ENCODE results near the gene SATB2.

DNA sequence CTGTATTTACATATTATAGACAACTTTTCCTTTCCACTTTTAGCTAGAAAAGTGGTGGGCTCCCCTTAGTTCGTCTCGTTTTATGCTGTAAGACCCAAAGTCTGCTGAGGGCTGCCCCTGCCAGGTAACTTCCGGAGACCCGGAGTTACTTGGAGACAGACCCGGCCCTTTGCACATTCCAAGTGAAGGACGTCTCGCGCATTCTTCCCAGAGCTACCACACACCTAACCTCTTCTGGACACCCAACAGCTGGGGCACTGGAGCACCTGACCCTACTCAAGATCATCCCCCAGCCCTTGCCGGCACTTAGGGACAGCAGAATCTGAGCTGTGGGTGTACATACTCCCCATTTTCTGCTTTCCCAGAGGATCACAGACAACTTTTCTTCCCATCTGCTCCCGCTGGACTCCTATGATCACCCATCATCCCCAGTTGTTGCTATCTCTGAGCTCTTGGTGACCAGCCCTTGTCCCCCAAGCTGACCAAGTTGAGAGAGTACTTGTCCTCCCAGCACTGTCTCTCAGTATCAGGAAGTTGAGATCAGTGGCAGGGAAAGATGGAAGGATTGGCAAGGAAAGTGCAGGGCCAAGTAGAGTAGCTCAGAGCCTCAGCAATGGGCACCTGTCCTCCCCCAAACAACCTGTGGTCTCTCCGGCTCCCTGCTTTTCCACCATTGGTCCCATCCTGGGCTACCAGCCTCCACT is 8.4 kb upstream of the SATB2 start:
- TF ChIP-seq, protein P1, sequence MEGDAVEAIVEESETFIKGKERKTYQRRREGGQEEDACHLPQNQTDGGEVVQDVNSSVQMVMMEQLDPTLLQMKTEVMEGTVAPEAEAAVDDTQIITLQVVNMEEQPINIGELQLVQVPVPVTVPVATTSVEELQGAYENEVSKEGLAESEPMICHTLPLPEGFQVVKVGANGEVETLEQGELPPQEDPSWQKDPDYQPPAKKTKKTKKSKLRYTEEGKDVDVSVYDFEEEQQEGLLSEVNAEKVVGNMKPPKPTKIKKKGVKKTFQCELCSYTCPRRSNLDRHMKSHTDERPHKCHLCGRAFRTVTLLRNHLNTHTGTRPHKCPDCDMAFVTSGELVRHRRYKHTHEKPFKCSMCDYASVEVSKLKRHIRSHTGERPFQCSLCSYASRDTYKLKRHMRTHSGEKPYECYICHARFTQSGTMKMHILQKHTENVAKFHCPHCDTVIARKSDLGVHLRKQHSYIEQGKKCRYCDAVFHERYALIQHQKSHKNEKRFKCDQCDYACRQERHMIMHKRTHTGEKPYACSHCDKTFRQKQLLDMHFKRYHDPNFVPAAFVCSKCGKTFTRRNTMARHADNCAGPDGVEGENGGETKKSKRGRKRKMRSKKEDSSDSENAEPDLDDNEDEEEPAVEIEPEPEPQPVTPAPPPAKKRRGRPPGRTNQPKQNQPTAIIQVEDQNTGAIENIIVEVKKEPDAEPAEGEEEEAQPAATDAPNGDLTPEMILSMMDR (conservative IDR thresholded peaks at IDR 0.05 in 1 of 2, IDR thresholded peaks at IDR 0.05 in 1 of 2; ENCODE audit: extremely low read depth in 1 of 2, insufficient read depth in 1 of 2, low read depth in 1 of 2, low read length in 2 of 2): no peak
- peak; percentile 81 for TF ChIP-seq EZH2 (IDR thresholded peaks at IDR 0.05; ENCODE audit: borderline replicate concordance, low read length)
